Stimulated activated CD8-positive, alpha-beta memory T cell treated with anti-CD3 and anti-CD28 coated beads, Interleukin-15, amount 100 ng/mL, for 4 hours (primary cell): ENCODE data around the gene LYPD1.
"Not testable (repeated sequence)": the region's sequence is repeated elsewhere in the genome, so short reads cannot be mapped to it uniquely, and the experiment has no call there.

Source experiments
- DNase-seq, 2 donors: peaks; one replicate each; pipeline ENCODE4 v3.0.0-alpha.2; 2020; ENCODE audit warnings: low read depth in 2 of 2

LYPD1 gene, protein sequence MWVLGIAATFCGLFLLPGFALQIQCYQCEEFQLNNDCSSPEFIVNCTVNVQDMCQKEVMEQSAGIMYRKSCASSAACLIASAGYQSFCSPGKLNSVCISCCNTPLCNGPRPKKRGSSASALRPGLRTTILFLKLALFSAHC

GRCh38 chr2:132669908-132670495 is at the start of gene LYPD1:
Gene LYPD1 (minus strand): TSS chr2:132670205. CDS start chr2:132669932, 273 bp downstream.
- no peak for DNase-seq

DNA sequence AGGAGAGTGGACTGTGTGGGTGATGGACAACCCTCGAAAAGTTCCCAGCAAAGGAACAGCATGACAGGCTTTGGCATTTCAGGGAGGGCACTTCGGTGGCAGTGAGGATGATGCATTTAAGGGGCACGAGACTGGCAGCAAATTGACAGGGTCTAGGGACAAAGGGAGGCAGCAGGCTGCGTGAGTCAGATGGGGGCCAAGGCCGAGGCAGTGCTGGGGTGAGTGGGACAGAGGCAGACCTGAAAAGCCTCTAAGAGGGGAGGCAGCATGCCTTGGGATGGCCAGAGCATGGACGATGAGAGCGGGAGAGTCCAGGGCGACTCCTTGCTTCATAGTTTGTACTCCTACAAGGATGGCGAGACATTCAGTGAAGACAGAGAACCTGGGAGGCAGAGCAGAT is 49.5 kb upstream of the LYPD1 start:
- no peak for DNase-seq

DNA sequence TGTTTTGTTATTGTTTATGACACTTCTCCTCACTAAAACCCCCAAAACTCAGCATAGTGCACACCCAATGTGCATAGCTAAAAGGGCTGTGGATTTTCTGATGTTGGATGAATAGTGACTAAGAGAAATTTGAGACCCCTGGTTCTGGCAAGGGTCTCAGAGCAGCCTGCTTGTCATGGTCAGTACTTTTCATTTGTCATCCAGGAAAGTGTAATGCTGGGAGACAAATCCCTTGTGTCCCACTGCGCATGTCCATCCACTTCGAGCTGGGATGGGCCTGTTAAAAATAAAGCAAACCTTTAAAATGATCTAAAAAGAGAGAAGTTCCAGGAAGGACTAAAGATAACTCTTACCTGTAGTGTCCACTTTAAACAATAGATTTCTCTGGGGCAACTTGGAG is 46.9 kb upstream of the LYPD1 start:
- DNase-seq = no peak

GRCh38 chr2:132715386-132716351 is 45.7 kb upstream of the LYPD1 start:
- no peak for DNase-seq

DNA sequence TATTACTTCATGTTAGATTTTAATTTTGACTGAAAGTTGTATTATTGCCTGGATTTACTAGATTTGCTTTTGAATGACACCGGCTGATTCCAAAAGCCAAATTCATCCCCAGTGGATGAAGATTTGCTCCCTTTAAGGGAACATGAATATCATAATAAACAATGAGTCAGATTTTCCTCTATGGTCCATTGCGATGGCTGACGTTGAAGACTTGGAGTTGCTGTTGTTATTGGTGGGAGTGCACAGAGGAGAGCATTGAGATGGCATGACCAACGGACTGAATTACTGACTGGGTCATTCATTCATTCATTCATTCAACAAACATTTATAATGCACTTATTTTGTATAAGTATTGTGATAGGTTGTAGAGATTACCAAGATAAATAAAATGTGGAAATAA is 33.4 kb upstream of the LYPD1 start:
- DNase-seq = no peak

- DNase-seq = no peak
These were observed 31.8 kb upstream of the LYPD1 start for GRCh38 chr2:132701810-132702209.

DNA sequence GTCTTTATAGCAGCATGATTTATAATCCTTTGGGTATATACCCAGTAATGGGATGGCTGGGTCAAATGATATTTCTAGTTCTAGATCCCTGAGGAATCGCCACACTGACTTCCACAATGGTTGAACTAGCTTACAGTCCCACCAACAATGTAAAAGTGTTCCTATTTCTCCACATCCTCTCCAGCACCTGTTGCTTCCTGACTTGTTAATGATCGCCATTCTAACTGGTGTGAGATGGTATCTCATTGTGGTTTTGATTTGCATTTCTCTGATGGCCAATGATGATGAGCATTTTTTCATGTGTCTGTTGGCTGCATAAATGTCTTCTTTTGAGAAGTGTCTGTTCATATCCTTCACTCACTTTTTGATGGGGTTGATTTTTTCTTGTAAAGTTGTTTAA is 29.8 kb upstream of the LYPD1 start:
- DNase-seq = not testable (repeated sequence)

GRCh38 chr2:132698347-132698746 is 28.3 kb upstream of the LYPD1 start:
- DNase-seq = not testable (repeated sequence)

- DNase-seq = no peak
These were observed 27.7 kb upstream of the LYPD1 start for GRCh38 chr2:132697556-132698205.

DNA sequence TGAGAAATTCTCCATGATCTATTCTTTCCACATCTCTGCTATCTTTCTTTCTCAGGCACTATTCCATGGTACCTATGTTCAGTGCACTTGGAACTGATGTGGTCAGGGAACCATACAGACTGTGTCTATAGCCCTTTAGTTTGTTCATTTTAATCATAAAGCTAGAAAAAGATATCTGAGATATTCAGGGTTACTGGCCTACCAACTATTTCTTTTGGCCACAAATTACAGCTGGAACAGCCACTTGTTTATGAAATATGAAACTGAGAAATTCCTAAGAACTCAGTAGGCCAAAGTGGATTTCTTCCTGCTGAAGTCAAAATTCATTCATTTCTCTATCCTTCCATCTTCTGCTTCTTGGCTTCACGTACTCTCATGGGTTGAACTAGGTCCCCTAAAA is 22.8 kb upstream of the LYPD1 start:
- DNase-seq = no peak

GRCh38 chr2:132691556-132691955 is 21.6 kb upstream of the LYPD1 start:
- DNase-seq = no peak

- no peak for DNase-seq
These were observed 20.8 kb upstream of the LYPD1 start for GRCh38 chr2:132690664-132691303.

DNA sequence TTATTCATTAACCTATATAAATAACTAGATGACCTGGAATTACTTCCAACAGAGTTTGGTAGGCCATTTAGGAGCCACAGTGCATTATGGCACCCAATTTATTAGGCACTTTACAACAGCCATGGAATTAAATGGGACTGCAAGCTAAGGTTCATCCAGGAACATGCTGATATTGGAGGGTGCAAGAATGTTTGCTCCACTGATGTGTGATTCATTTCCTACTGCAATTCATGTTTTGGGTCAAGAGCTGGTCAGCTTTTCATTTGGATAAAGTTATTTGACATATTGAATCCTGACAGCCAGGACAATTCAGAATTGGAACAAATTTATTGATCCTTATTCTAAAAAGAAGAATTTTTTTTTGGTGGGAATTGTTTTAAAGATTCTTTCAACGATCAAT is 11.8 kb upstream of the LYPD1 start:
- no peak for DNase-seq

DNA sequence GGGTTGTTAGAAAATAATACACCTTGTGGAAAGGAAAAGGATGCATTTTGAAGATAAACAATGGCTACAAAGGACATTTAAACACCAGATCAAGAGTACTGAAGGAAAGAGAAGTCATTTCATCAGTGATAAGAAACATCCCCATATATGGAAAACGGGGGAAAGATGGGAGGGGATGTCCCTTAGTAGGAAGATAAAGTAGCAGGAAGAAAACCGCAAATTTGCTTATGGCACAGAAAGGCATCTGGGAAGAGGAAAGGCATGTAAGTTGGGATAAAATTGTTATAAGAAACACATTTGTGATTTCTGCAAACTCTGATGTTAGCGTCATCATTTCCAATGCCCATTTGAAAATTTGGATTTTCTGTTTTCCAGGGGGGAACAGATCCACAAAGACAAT is 10.5 kb upstream of the LYPD1 start:
- DNase-seq = no peak

DNA sequence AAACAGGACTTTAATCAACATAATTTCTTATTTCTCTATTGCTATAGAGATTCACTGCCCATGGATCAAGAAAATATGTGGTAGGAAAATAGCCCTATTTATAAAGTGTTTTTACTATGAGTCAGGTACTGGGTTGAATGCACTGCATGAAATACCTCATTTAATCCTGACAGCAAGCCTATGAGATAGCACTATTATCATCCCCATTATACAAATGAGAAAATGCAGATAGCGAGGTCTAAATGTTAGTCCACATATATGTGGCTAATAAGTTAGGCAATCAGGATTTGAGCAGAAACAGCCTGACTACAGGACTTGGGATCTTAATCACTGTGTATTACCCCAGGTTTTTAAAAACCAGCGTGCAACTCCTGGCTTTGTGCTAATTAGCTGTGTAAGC is 8.5 kb upstream of the LYPD1 start:
- DNase-seq = no peak

DNA sequence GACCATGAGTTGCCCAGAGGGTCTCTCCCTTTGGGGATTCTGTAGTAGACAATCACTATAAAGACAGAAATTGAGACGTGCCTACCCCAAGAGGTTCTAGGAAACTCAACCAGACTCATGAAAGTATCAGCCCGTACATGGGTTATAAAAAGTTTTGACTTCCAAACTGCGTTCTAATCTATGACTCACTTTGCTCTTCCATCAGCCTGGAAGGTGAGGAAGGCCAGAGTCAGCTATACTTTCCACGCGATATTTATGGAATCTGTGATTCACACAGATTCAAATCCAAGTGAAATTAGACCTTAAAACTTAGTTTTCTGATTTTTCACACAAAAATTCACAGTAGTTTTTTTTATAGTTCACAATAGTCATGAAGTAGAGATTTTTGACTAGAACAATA is 7.7 kb upstream of the LYPD1 start:
- DNase-seq = no peak

GRCh38 chr2:132676999-132677398 is 7.0 kb upstream of the LYPD1 start:
- no peak for DNase-seq

DNA sequence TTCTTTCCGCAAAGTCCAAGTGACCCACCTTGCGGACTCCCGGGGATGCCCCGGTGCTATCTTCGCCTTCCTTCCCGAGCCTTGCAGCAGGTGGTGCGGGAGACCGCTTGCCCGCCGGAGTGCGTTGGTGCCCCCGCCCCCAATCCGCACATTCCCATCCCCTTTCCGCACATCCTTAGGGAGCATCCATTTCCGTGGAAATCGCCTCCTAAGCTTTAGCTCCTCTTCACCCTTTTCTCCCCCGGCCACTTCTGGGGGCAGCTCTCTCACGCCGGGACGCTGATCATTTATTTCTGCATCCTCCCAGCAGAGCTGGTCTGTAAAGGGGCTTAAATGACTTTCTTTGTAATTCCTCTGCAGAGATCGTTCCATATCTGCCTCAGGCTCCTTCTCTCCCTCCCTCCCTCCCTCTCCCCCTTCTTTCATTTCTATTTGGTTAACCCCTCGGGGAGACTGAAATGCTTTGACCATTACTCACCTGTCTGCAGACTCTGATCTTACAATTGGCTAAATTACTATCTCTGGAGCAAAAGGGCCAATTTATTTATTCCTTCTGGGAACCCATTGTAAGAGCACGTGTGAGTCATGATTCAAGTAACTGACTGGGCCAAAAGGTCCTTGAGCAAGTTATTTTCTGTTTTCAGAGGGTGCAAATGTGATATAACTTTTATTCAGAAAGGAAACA is 1.3 kb upstream of the LYPD1 start:
- DNase-seq = no peak

- DNase-seq = no peak
These were observed 618 bp upstream of the LYPD1 start for GRCh38 chr2:132670496-132671150.

GRCh38 chr2:132668987-132669907 is 758 bp downstream of the LYPD1 start:
- DNase-seq = no peak
